ENCODE results near the gene KCNH4. TPM values are rescaled to one million over a fixed set of nuclear protein-coding genes. Genes with fewer than 3 reads are reported as not detected.

KCNH4 gene
- total RNA-seq, 1 experiment from 2014 or later, result 0.24 TPM

GRCh38 chr17:42171831-42172230 is 9.1 kb downstream of the KCNH4 start (continued):
- TF ChIP-seq, protein P1, sequence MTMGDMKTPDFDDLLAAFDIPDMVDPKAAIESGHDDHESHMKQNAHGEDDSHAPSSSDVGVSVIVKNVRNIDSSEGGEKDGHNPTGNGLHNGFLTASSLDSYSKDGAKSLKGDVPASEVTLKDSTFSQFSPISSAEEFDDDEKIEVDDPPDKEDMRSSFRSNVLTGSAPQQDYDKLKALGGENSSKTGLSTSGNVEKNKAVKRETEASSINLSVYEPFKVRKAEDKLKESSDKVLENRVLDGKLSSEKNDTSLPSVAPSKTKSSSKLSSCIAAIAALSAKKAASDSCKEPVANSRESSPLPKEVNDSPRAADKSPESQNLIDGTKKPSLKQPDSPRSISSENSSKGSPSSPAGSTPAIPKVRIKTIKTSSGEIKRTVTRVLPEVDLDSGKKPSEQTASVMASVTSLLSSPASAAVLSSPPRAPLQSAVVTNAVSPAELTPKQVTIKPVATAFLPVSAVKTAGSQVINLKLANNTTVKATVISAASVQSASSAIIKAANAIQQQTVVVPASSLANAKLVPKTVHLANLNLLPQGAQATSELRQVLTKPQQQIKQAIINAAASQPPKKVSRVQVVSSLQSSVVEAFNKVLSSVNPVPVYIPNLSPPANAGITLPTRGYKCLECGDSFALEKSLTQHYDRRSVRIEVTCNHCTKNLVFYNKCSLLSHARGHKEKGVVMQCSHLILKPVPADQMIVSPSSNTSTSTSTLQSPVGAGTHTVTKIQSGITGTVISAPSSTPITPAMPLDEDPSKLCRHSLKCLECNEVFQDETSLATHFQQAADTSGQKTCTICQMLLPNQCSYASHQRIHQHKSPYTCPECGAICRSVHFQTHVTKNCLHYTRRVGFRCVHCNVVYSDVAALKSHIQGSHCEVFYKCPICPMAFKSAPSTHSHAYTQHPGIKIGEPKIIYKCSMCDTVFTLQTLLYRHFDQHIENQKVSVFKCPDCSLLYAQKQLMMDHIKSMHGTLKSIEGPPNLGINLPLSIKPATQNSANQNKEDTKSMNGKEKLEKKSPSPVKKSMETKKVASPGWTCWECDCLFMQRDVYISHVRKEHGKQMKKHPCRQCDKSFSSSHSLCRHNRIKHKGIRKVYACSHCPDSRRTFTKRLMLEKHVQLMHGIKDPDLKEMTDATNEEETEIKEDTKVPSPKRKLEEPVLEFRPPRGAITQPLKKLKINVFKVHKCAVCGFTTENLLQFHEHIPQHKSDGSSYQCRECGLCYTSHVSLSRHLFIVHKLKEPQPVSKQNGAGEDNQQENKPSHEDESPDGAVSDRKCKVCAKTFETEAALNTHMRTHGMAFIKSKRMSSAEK (CRISPR knock-in tag; IDR thresholded peaks at IDR 0.05; ENCODE audit: borderline replicate concordance), result no peak
- no peak for TF ChIP-seq ZNF138 (CRISPR knock-in tag; conservative IDR thresholded peaks at IDR 0.05)
- TF ChIP-seq GABPB1 (CRISPR knock-in tag; IDR thresholded peaks at IDR 0.05), result no peak

- POLR2A ChIA-PET, result no interaction called here
- TF ChIP-seq USF2 (CRISPR knock-in tag; IDR thresholded peaks at IDR 0.05) (no peak), HMGA2 (CRISPR knock-in tag; IDR thresholded peaks at IDR 0.05) (no peak), EMX1 (CRISPR knock-in tag; IDR thresholded peaks at IDR 0.05) (no peak), ATF3 (CRISPR knock-in tag; conservative IDR thresholded peaks at IDR 0.05) (no peak), SMAD4 (CRISPR knock-in tag; IDR thresholded peaks at IDR 0.05) (no peak), MLX (CRISPR knock-in tag; IDR thresholded peaks at IDR 0.05) (no peak), TP53 (CRISPR knock-in tag; IDR thresholded peaks at IDR 0.05) (no peak), ZNF512 (CRISPR knock-in tag; IDR thresholded peaks at IDR 0.05; ENCODE audit: borderline replicate concordance) (no peak)
- TF ChIP-seq, protein P1 (CRISPR knock-in tag; IDR thresholded peaks at IDR 0.05; ENCODE audit: borderline replicate concordance), result no peak
- TF ChIP-seq, protein P2, sequence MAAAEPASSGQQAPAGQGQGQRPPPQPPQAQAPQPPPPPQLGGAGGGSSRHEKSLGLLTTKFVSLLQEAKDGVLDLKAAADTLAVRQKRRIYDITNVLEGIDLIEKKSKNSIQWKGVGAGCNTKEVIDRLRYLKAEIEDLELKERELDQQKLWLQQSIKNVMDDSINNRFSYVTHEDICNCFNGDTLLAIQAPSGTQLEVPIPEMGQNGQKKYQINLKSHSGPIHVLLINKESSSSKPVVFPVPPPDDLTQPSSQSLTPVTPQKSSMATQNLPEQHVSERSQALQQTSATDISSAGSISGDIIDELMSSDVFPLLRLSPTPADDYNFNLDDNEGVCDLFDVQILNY (CRISPR knock-in tag; IDR thresholded peaks at IDR 0.05), result no peak
- TF ChIP-seq, protein P3, sequence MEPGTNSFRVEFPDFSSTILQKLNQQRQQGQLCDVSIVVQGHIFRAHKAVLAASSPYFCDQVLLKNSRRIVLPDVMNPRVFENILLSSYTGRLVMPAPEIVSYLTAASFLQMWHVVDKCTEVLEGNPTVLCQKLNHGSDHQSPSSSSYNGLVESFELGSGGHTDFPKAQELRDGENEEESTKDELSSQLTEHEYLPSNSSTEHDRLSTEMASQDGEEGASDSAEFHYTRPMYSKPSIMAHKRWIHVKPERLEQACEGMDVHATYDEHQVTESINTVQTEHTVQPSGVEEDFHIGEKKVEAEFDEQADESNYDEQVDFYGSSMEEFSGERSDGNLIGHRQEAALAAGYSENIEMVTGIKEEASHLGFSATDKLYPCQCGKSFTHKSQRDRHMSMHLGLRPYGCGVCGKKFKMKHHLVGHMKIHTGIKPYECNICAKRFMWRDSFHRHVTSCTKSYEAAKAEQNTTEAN (CRISPR knock-in tag; IDR thresholded peaks at IDR 0.05), result no peak
- no peak overlapping the region for H3K4me3 Mint-ChIP-seq
Observed at GRCh38 chr17:42169351-42169750, 11.6 kb downstream of the KCNH4 start.

More at GRCh38 chr17:42169351-42169750, 11.6 kb downstream of the KCNH4 start:
- DNase-seq (ENCODE audit: low spot score) (no peak), ATAC-seq (no peak)
- Mint-ChIP-seq H3K27ac (no peak overlapping the region), H3K27me3 (ENCODE audit: low read depth) (no peaks in the 10 kb centered on the region; the same call in 1 of the 2 replicates), H3K9me3 (no peaks in the 10 kb centered on the region), H3K36me3 (no peaks in the 10 kb centered on the region), H3K4me1 (no peaks in the 10 kb centered on the region)
- CTCF ChIA-PET, result interaction anchor here (1.5 kb wide), 1 partner anchor 53 kb away, joined by 5 read pairs; no protein-coding TSS in a partner anchor

Data from WTC11 (cell line).